Activated T-cell treated with anti-CD3 and anti-CD28 coated beads, Interleukin-2, amount 50 U/mL, for 48 hours (primary cell): ENCODE measurements around the gene DYNLT2.

Experiments used
- DNase-seq, 2 experiments: peaks; one replicate each; pipeline ENCODE4 v3.0.0-alpha.2; 2020

DYNLT2 gene

GRCh38 chr6:169726963-169727362 is 24.4 kb downstream of the DYNLT2 start:
- DNase-seq, result no peak

- DNase-seq, result no peak
Measured at GRCh38 chr6:169726049-169726400, 25.3 kb downstream of the DYNLT2 start.

GRCh38 chr6:169725125-169726048 is 26.0 kb downstream of the DYNLT2 start:
- peak; percentile 50 to 54 for DNase-seq

- peak; percentile 72 to 79 for DNase-seq
Measured at GRCh38 chr6:169724494-169725124, 26.8 kb downstream of the DYNLT2 start, which contains the start of gene PHF10. Gene PHF10, minus strand, starts transcription at chr6:169724500. Its CDS starts 569 bp downstream, at chr6:169723931.

- peak in 1 of 2 experiments; percentile 47 for DNase-seq
Measured at GRCh38 chr6:169723991-169724493, 27.3 kb downstream of the DYNLT2 start.

GRCh38 chr6:169723200-169723909 is 28.0 kb downstream of the DYNLT2 start:
- peak; percentile 81 for DNase-seq

GRCh38 chr6:169722362-169723199 is 28.8 kb downstream of the DYNLT2 start:
- peak; percentile 59 to 64 for DNase-seq

- DNase-seq, result no peak
Measured at GRCh38 chr6:169720207-169720855, 31.0 kb downstream of the DYNLT2 start.

GRCh38 chr6:169719117-169719516 is 32.3 kb downstream of the DYNLT2 start:
- no peak for DNase-seq

- DNase-seq, result no peak
Measured at GRCh38 chr6:169714595-169714994, 36.8 kb downstream of the DYNLT2 start.

- no peak for DNase-seq
Measured at GRCh38 chr6:169714178-169714577, 37.2 kb downstream of the DYNLT2 start.

GRCh38 chr6:169710009-169710408 is 41.4 kb downstream of the DYNLT2 start:
- no peak for DNase-seq

GRCh38 chr6:169709293-169709692 is 42.1 kb downstream of the DYNLT2 start:
- DNase-seq, result no peak

- no peak for DNase-seq
Measured at GRCh38 chr6:169707772-169708171, 43.6 kb downstream of the DYNLT2 start.

- DNase-seq, result no peak
Measured at GRCh38 chr6:169702840-169703246, 48.5 kb downstream of the DYNLT2 start.

GRCh38 chr6:169701954-169702839 is 49.2 kb downstream of the DYNLT2 start, which contains the start of the genes C6orf120 and WDR27:
Gene C6orf120, plus strand, starts transcription at chr6:169702126. Its CDS starts 334 bp downstream, at chr6:169702460.
Gene WDR27, minus strand, starts transcription at chr6:169702029. Its CDS starts 13,024 bp downstream, at chr6:169689005.
- peak; percentile 98 to 99 for DNase-seq

GRCh38 chr6:169701311-169701953 is 49.9 kb downstream of the DYNLT2 start:
- no peak for DNase-seq

- DNase-seq, result no peak
Measured at GRCh38 chr6:169700296-169700695, 51.1 kb downstream of the DYNLT2 start.

GRCh38 chr6:169697115-169697514 is 54.3 kb downstream of the DYNLT2 start:
- DNase-seq, result peak; percentile 37 to 50

GRCh38 chr6:169695131-169695530 is 56.2 kb downstream of the DYNLT2 start:
- no peak for DNase-seq
